Panc1 (cell line): ENCODE measurements around the gene SNCG. TPM values are rescaled to one million over a fixed set of nuclear protein-coding genes. Genes with fewer than 3 reads are reported as not detected.
"Not testable (repeated sequence)": the region's sequence is repeated elsewhere in the genome, so short reads cannot be mapped to it uniquely, and the experiment has no call there.

Source experiments
- ATAC-seq: fragments of 200-7000 bp; cut with Tn5 transposase; 2 replicates; pipeline ENCODE4 v1.9.1; 2020; ENCODE audit warnings: mild to moderate bottlenecking, moderate library complexity
- BruUV-seq: library from RNA; stranded (reverse); fragments of 400-500 nt; replicated peaks from 2 replicates; lab custom pipeline; 2021; lab: Mats Ljungman, UMichigan
- CTCF ChIA-PET: fragments of 300-600 bp; sonication (Branson Sonifier 250); formaldehyde crosslinking; loops from one replicate; lab custom pipeline; 2022; ENCODE audit warnings: antibody characterized with exemption; lab: Charles Lee
- POLR2A ChIA-PET: fragments of 300-600 bp; sonication (Branson Sonifier 250); formaldehyde crosslinking; loops from one replicate; lab custom pipeline; 2022; ENCODE audit warnings: antibody characterized with exemption; lab: Charles Lee
- DNase-seq: peaks from one replicate; pipeline ENCODE4 v3.0.0-alpha.2; 2010; ENCODE audit warnings: low read depth, low spot score
- H3K27ac ChIP-seq: 2 replicates; pipeline ENCODE4 v1.5.1; 2011; ENCODE audit warnings: mild to moderate bottlenecking, low read length, inconsistent platforms
- H3K27me3 ChIP-seq: fragments of 200-500 bp; sonication (Bioruptor generic); 2 replicates; pipeline ENCODE4 v1.6.0; 2014; ENCODE audit warnings: low read length, inconsistent platforms; ENCODE audit not compliant: control insufficient read depth, insufficient read depth
- H3K36me3 ChIP-seq: fragments of 200-500 bp; sonication (Bioruptor generic); 2 replicates; pipeline ENCODE4 v1.5.1; 2014; ENCODE audit warnings: inconsistent platforms, mild to moderate bottlenecking, low read length, moderate library complexity; ENCODE audit not compliant: control insufficient read depth, insufficient read depth
- H3K4me1 ChIP-seq: 2 replicates; pipeline ENCODE4 v1.5.1; 2011; ENCODE audit warnings: inconsistent platforms, mild to moderate bottlenecking, low read length, moderate library complexity; ENCODE audit not compliant: control insufficient read depth, insufficient read depth
- H3K4me3 ChIP-seq, 2 experiments: 2 replicates each; pipeline ENCODE4 v1.5.1; 2011 to 2012; ENCODE audit warnings: low read depth in 2 of 2, low read length in 2 of 2, mild to moderate bottlenecking in 2 of 2, inconsistent platforms in 1 of 2, moderate library complexity in 1 of 2
- H3K9me3 ChIP-seq: fragments of 200-500 bp; sonication (Bioruptor generic); 2 replicates; pipeline ENCODE4 v1.5.1; 2014; ENCODE audit warnings: low read depth, mild to moderate bottlenecking, inconsistent platforms, low read length, moderate library complexity; ENCODE audit not compliant: control insufficient read depth, insufficient read depth
- CTCF ChIP-seq: fragments of 450-650 bp; IDR thresholded peaks from 2 replicates; pipeline ENCODE4 v1.5.1; 2017; ENCODE audit warnings: mild to moderate bottlenecking
- POLR2AphosphoS5 ChIP-seq: IDR thresholded peaks from 2 replicates; pipeline ENCODE4 v1.6.1; 2012; ENCODE audit warnings: mild to moderate bottlenecking, low read depth, low read length, moderate library complexity
- SIN3A ChIP-seq: IDR thresholded peaks from 2 replicates; pipeline ENCODE4 v1.6.1; 2012; ENCODE audit warnings: low read depth, mild to moderate bottlenecking, low read length, moderate library complexity, borderline replicate concordance; ENCODE audit not compliant: insufficient read depth
- TCF7L2 ChIP-seq: IDR thresholded peaks from 2 replicates; pipeline ENCODE4 v1.6.1; 2011; ENCODE audit warnings: mild to moderate bottlenecking, low read depth, low read length, inconsistent platforms
- in situ Hi-C: cut with HindIII; loops from 2 replicates; pipeline ENCODE4 v1.10.0; 2016; ENCODE audit warnings: low sequenced_read_pairs, low pct_unique_long_range_greater_than_20kb
- intact Hi-C: fragments of 100-400 bp; cut with micrococcal nuclease; formaldehyde crosslinking; loops from one replicate; pipeline ENCODE4 v1.10.0; 2022; ENCODE audit not compliant: unreplicated experiment
- total RNA-seq: library from RNA; stranded (reverse); gene quantifications from one replicate; pipeline ENCODE4 v1.2.1, GENCODE V29; 2021; ENCODE audit not compliant: unreplicated experiment
- TF ChIP-seq, protein P1 (sequence below), 2 experiments: IDR thresholded peaks; 2 replicates each; pipeline ENCODE4 v1.6.1; 2011 to 2012; ENCODE audit warnings: low read depth in 2 of 2, control low read depth in 1 of 2, low read length in 1 of 2, mild to moderate bottlenecking in 1 of 2, moderate library complexity in 1 of 2; ENCODE audit not compliant: insufficient read depth in 1 of 2

Gene SNCG
- total RNA-seq, 1 experiment from 2014 or later, result 5.2 TPM

DNA sequence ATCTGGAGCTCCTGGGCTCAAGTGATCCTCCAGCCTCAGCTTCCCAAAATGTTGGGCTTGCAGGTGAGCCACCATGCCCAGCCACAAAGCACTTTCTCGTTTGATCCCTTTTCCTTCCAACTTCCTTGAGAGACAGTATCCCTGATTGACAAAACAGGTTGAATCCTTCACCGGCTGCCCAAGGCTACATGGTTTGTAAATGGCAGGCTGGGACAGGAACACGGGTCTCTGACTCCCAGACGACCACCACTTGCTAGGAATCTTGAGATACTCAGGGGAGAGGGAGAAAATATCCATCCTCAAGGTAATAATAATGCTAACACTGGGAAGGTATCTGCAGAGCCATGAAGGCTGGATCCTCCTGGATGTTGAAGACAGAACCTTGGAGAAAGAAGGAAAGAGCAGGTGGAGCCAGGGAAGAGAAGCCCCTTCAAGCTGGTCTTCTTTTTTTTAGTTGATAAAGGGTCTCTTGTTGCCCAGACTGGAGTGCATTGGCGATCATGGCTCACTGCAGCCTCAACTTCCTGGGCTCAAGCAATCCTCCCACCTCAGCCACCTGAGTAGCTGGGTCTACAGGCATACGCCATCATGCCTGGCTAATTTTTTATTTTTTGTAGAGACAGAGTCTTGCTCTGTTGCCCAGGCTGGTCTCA is 20.8 kb upstream of the SNCG start:
- H3K27ac ChIP-seq, result no peak overlapping the region
- CTCF ChIA-PET, result interaction anchor here (0.7 to 2.2 kb wide), 3 partner anchors 22 to 274 kb away, joined by 3 to 43 read pairs (median 3); no protein-coding TSS in a partner anchor
- H3K36me3 ChIP-seq, result no peaks in the 10 kb centered on the region

DNA sequence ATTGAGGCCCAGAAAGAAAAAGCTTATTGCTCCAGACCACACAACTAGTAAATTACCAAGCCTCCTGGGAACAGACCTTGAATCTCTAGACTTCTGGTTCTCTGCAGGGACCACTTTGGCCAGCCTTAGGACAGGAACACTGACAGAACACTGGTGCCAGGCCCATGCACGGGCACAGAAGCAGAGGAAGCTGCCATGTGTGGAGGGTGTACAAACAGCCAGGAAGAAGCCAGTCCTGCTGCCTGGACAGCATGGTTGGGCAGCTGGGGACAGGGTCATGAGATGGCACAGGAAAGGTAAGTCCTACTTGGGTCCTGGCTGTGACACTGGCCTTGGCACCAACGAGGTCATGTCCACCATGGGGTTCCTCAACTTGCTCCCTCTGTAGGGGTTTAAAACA is 20.1 kb upstream of the SNCG start:
- TF ChIP-seq POLR2AphosphoS5, result no peak
- no peak for TF ChIP-seq SIN3A
- no peak for TF ChIP-seq TCF7L2
- no peak for TF ChIP-seq CTCF
- TF ChIP-seq, protein P1, sequence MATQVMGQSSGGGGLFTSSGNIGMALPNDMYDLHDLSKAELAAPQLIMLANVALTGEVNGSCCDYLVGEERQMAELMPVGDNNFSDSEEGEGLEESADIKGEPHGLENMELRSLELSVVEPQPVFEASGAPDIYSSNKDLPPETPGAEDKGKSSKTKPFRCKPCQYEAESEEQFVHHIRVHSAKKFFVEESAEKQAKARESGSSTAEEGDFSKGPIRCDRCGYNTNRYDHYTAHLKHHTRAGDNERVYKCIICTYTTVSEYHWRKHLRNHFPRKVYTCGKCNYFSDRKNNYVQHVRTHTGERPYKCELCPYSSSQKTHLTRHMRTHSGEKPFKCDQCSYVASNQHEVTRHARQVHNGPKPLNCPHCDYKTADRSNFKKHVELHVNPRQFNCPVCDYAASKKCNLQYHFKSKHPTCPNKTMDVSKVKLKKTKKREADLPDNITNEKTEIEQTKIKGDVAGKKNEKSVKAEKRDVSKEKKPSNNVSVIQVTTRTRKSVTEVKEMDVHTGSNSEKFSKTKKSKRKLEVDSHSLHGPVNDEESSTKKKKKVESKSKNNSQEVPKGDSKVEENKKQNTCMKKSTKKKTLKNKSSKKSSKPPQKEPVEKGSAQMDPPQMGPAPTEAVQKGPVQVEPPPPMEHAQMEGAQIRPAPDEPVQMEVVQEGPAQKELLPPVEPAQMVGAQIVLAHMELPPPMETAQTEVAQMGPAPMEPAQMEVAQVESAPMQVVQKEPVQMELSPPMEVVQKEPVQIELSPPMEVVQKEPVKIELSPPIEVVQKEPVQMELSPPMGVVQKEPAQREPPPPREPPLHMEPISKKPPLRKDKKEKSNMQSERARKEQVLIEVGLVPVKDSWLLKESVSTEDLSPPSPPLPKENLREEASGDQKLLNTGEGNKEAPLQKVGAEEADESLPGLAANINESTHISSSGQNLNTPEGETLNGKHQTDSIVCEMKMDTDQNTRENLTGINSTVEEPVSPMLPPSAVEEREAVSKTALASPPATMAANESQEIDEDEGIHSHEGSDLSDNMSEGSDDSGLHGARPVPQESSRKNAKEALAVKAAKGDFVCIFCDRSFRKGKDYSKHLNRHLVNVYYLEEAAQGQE (IDR thresholded peaks at IDR 0.05; ENCODE audit: insufficient read depth in 1 of 2, low read depth in 2 of 2, low read length in 1 of 2), result no peak
- Histone ChIP-seq H3K36me3 (no peaks in the 10 kb centered on the region), H3K4me3 (no peak overlapping the region), H3K9me3 (no peaks in the 10 kb centered on the region), H3K27ac (no peak overlapping the region), H3K4me1 (no peaks in the 10 kb centered on the region), H3K27me3 (no peaks in the 10 kb centered on the region)
- ChIA-PET CTCF (interaction anchor here (0.7 to 2.2 kb wide), 3 partner anchors 15 to 29 kb away, joined by 3 to 43 read pairs (median 5); no protein-coding TSS in a partner anchor), POLR2A (no interaction called here)
- ATAC-seq, result no peak
- intact Hi-C loops, result no loop called here
- DNase-seq, result no peak
- BruUV-seq, result no TSS peak
- in situ Hi-C loops, result no loop called here

More for the DNA sequence above, 20.8 kb upstream of the SNCG start:
- no peak overlapping the region for H3K4me3 ChIP-seq
- H3K27me3 ChIP-seq, result no peaks in the 10 kb centered on the region
- TF ChIP-seq CTCF (no peak), TCF7L2 (no peak), POLR2AphosphoS5 (no peak), SIN3A (no peak)
- TF ChIP-seq, protein P1 (IDR thresholded peaks at IDR 0.05; ENCODE audit: insufficient read depth in 1 of 2, low read depth in 2 of 2, low read length in 1 of 2), result no peak
- BruUV-seq, result no TSS peak
- no peaks in the 10 kb centered on the region for H3K9me3 ChIP-seq
- intact Hi-C loops (no loop called here), in situ Hi-C loops (no loop called here)
- ATAC-seq (no peak), DNase-seq (no peak)
- POLR2A ChIA-PET, result interaction anchor here (0.6 kb wide), 1 partner anchor 25 kb away, joined by 3 read pairs; no protein-coding TSS in a partner anchor
- H3K4me1 ChIP-seq, result no peaks in the 10 kb centered on the region

DNA sequence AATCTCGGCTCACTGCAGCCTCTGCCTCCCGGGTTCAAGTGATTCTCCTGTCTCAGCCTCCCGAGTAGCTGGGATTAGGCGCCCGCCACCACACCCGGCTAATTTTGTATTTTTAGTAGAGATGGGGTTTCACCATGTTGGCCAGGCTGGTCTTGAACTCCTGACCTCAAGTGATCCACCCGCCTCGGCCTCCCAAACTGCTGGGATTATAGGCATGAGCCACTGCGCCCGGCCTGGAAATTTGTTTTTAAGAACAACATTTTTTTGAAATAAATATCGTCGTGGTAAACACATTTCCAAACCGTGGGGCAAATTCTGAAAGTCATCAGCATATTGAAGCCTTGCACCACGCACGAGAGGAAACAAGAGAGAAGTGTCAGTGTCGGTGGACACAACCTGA is 18.3 kb upstream of the SNCG start:
- ATAC-seq, H3K36me3 ChIP-seq, in situ Hi-C loops, H3K27me3 ChIP-seq, H3K4me3 ChIP-seq, H3K9me3 ChIP-seq, POLR2A ChIA-PET, intact Hi-C loops, DNase-seq, H3K4me1 ChIP-seq, H3K27ac ChIP-seq, BruUV-seq: not testable (repeated sequence)
- CTCF ChIA-PET, result interaction anchor here (0.6 to 2.9 kb wide), 8 partner anchors 17 to 727 kb away, joined by 3 to 43 read pairs (median 4); partner anchors contain the start of genes ADIRF, MMRN2 and SNCG
